Non-pigmented ciliary epithelial cell (primary cell): ENCODE measurements around the gene SFXN2.
"Not testable (repeated sequence)": the region's sequence is repeated elsewhere in the genome, so short reads cannot be mapped to it uniquely, and the experiment has no call there.

Experiments used
- DNase-seq: peaks from one replicate; pipeline ENCODE4 v3.0.0-alpha.2; 2010; ENCODE audit warnings: low read depth

SFXN2 gene

GRCh38 chr10:102753718-102754117 is 39.3 kb downstream of the SFXN2 start:
- no peak for DNase-seq

- DNase-seq, result no peak
Observed at GRCh38 chr10:102757323-102757722, 42.9 kb downstream of the SFXN2 start.

- DNase-seq, result no peak
Observed at GRCh38 chr10:102758240-102758932, 44.0 kb downstream of the SFXN2 start.

- not testable (repeated sequence) for DNase-seq
Observed at GRCh38 chr10:102758933-102759262, 44.5 kb downstream of the SFXN2 start.

- DNase-seq, result no peak
Observed at GRCh38 chr10:102759497-102760210, 45.2 kb downstream of the SFXN2 start.

GRCh38 chr10:102761981-102762380 is 47.5 kb downstream of the SFXN2 start:
- no peak for DNase-seq

- no peak for DNase-seq
Observed at GRCh38 chr10:102762401-102763015, 48.1 kb downstream of the SFXN2 start.

GRCh38 chr10:102763037-102763607 is 48.7 kb downstream of the SFXN2 start:
- DNase-seq, result no peak

GRCh38 chr10:102764470-102765161 is 50.2 kb downstream of the SFXN2 start:
- no peak for DNase-seq

GRCh38 chr10:102765336-102765735 is 50.9 kb downstream of the SFXN2 start:
- no peak for DNase-seq

- no peak for DNase-seq
Observed at GRCh38 chr10:102767428-102768160, 53.2 kb downstream of the SFXN2 start.

GRCh38 chr10:102769375-102770107 is 55.1 kb downstream of the SFXN2 start:
- no peak for DNase-seq

GRCh38 chr10:102770108-102770482 is 55.7 kb downstream of the SFXN2 start:
- no peak for DNase-seq

- DNase-seq, result no peak
Observed at GRCh38 chr10:102770792-102771191, 56.4 kb downstream of the SFXN2 start.

GRCh38 chr10:102773320-102773719 is 58.9 kb downstream of the SFXN2 start:
- DNase-seq, result no peak

GRCh38 chr10:102773986-102774385 is 59.5 kb downstream of the SFXN2 start:
- no peak for DNase-seq

GRCh38 chr10:102775201-102775934 is 60.9 kb downstream of the SFXN2 start:
- DNase-seq, result no peak

- DNase-seq, result peak; percentile 78
Observed at GRCh38 chr10:102775935-102776669, 61.7 kb downstream of the SFXN2 start.

- peak; percentile 98 for DNase-seq
Observed at GRCh38 chr10:102776779-102777456, 62.5 kb downstream of the SFXN2 start.
